HEK293 (cell line): Measurements from ENCODE around the gene ACSL4.

ENCODE experiments used
- CTCF ChIA-PET: fragments of 350-600 bp; formaldehyde crosslinking; extraction: SDS; loops from one replicate; lab custom pipeline; 2021; ENCODE audit warnings: antibody characterized with exemption; lab: Yijun Ruan, JAX
- POLR2A ChIA-PET: fragments of 300-600 bp; formaldehyde crosslinking; extraction: SDS; loops from one replicate; lab custom pipeline; 2020; ENCODE audit warnings: antibody characterized with exemption, inconsistent platforms; lab: Yijun Ruan, JAX
- H3K27ac ChIP-seq: fragments of 200-500 bp; sonication (Bioruptor generic); 2 replicates; pipeline ENCODE4 v1.5.1; 2014; ENCODE audit warnings: low read depth, low read length, control low read depth, inconsistent platforms; ENCODE audit errors: extremely low read depth
- H3K36me3 ChIP-seq, 2 experiments: fragments of 200-500 bp in 1 of 2; sonication (Bioruptor generic) in 1 of 2; 1 replicate in 1 of 2; 2 replicates in 1 of 2; pipeline ENCODE4 v1.5.1; 2014 to 2017; ENCODE audit warnings: inconsistent platforms in 2 of 2, low read length in 2 of 2; ENCODE audit not compliant: control insufficient read depth in 2 of 2, insufficient read depth in 1 of 2
- H3K4me1 ChIP-seq: fragments of 200-500 bp; sonication (Bioruptor generic); 2 replicates; pipeline ENCODE4 v1.5.1; 2014; ENCODE audit warnings: mild to moderate bottlenecking, low read length, inconsistent platforms; ENCODE audit not compliant: control insufficient read depth, insufficient read depth
- H3K4me3 ChIP-seq: 2 replicates; pipeline ENCODE4 v1.5.1; 2011; ENCODE audit warnings: low read depth, mild to moderate bottlenecking, control low read depth, low read length, moderate library complexity
- H3K9me3 ChIP-seq: fragments of 200-500 bp; sonication (Bioruptor generic); 2 replicates; pipeline ENCODE4 v1.5.1; 2014; ENCODE audit warnings: low read depth, low read length, inconsistent platforms; ENCODE audit not compliant: control insufficient read depth, insufficient read depth
- KLF17 ChIP-seq: fragments of 450-650 bp; formaldehyde crosslinking; IDR thresholded peaks from 2 replicates; pipeline ENCODE4 v1.5.1; 2016; ENCODE audit warnings: missing biosample characterization, missing genetic modification characterization
- ZBTB26 ChIP-seq: fragments of 450-650 bp; formaldehyde crosslinking; optimal IDR thresholded peaks from 2 replicates; pipeline ENCODE3; 2016; ENCODE audit warnings: missing biosample characterization, mild to moderate bottlenecking, missing genetic modification characterization
- ZBTB6 ChIP-seq: fragments of 450-650 bp; formaldehyde crosslinking; IDR thresholded peaks from 2 replicates; pipeline ENCODE4 v1.5.1; 2017; ENCODE audit warnings: missing biosample characterization, missing genetic modification characterization
- ZFP41 ChIP-seq: fragments of 450-650 bp; formaldehyde crosslinking; IDR thresholded peaks from 2 replicates; pipeline ENCODE4 v1.5.1; 2016; ENCODE audit warnings: missing biosample characterization, missing genetic modification characterization, borderline replicate concordance
- ZNF302 ChIP-seq: fragments of 450-650 bp; formaldehyde crosslinking; IDR thresholded peaks from 2 replicates; pipeline ENCODE4 v1.5.1; 2016; ENCODE audit warnings: missing biosample characterization, missing genetic modification characterization, low read depth
- ZNF362 ChIP-seq: fragments of 450-650 bp; formaldehyde crosslinking; IDR thresholded peaks from 2 replicates; pipeline ENCODE4 v1.5.1; 2016; ENCODE audit warnings: missing biosample characterization, missing genetic modification characterization
- ZNF518A ChIP-seq: fragments of 450-650 bp; formaldehyde crosslinking; conservative IDR thresholded peaks from 2 replicates; pipeline ENCODE4 v1.5.1; 2016; ENCODE audit warnings: low read depth, missing biosample characterization, missing genetic modification characterization
- ZNF529 ChIP-seq: fragments of 450-650 bp; formaldehyde crosslinking; IDR thresholded peaks from 2 replicates; pipeline ENCODE4 v1.5.1; 2017; ENCODE audit warnings: missing genetic modification characterization, missing biosample characterization; ENCODE audit not compliant: insufficient replicate concordance
- ZNF692 ChIP-seq: fragments of 450-650 bp; formaldehyde crosslinking; IDR thresholded peaks from 2 replicates; pipeline ENCODE4 v1.5.1; 2016; ENCODE audit warnings: missing biosample characterization, missing genetic modification characterization
- ZSCAN4 ChIP-seq: fragments of 450-650 bp; formaldehyde crosslinking; IDR thresholded peaks from 2 replicates; pipeline ENCODE4 v1.5.1; 2017; ENCODE audit warnings: missing biosample characterization, missing genetic modification characterization
- TF ChIP-seq, protein P1 (sequence below): fragments of 450-650 bp; formaldehyde crosslinking; IDR thresholded peaks from 2 replicates; pipeline ENCODE4 v1.5.1; 2016; ENCODE audit warnings: missing biosample characterization, missing genetic modification characterization
- TF ChIP-seq, protein P2 (sequence below): fragments of 450-650 bp; formaldehyde crosslinking; IDR thresholded peaks from 2 replicates; pipeline ENCODE4 v1.5.1; 2016; ENCODE audit warnings: missing biosample characterization, missing genetic modification characterization
- TF ChIP-seq, protein P3 (sequence below): fragments of 450-650 bp; formaldehyde crosslinking; IDR thresholded peaks from 2 replicates; pipeline ENCODE4 v1.5.1; 2017; ENCODE audit warnings: missing biosample characterization, missing genetic modification characterization
- TF ChIP-seq, protein P4 (sequence below): fragments of 450-650 bp; formaldehyde crosslinking; IDR thresholded peaks from 2 replicates; pipeline ENCODE4 v1.5.1; 2016; ENCODE audit warnings: missing biosample characterization, missing genetic modification characterization, borderline replicate concordance

ACSL4 gene

GRCh38 chrX:109681475-109682081, 51.5 kb downstream of the ACSL4 start:
- H3K9me3 ChIP-seq = no peaks in the 10 kb centered on the region
- H3K4me3 ChIP-seq = no peak overlapping the region
- ChIA-PET POLR2A (no interaction called here), CTCF (interaction anchor here (0.5 to 1.2 kb wide), 4 partner anchors 9 to 1429 kb away, joined by 3 to 7 read pairs (median 4); no protein-coding TSS in a partner anchor)
- H3K27ac ChIP-seq = no peak overlapping the region
- peaks cover 10 to 15% of the 10 kb centered on the region in 2 experiments for H3K36me3 ChIP-seq
- H3K4me1 ChIP-seq = no peaks in the 10 kb centered on the region
- TF ChIP-seq ZFP41 (tag by site-specific recombination) (no peak), KLF17 (tag by site-specific recombination) (no peak), ZNF302 (tag by site-specific recombination) (no peak), ZSCAN4 (tag by site-specific recombination) (no peak), ZBTB26 (tag by site-specific recombination) (no peak), ZBTB6 (tag by site-specific recombination) (no peak), ZNF362 (no peak), ZNF692 (tag by site-specific recombination) (no peak), ZNF529 (no peak), ZNF518A (no peak)
- TF ChIP-seq, protein P1, sequence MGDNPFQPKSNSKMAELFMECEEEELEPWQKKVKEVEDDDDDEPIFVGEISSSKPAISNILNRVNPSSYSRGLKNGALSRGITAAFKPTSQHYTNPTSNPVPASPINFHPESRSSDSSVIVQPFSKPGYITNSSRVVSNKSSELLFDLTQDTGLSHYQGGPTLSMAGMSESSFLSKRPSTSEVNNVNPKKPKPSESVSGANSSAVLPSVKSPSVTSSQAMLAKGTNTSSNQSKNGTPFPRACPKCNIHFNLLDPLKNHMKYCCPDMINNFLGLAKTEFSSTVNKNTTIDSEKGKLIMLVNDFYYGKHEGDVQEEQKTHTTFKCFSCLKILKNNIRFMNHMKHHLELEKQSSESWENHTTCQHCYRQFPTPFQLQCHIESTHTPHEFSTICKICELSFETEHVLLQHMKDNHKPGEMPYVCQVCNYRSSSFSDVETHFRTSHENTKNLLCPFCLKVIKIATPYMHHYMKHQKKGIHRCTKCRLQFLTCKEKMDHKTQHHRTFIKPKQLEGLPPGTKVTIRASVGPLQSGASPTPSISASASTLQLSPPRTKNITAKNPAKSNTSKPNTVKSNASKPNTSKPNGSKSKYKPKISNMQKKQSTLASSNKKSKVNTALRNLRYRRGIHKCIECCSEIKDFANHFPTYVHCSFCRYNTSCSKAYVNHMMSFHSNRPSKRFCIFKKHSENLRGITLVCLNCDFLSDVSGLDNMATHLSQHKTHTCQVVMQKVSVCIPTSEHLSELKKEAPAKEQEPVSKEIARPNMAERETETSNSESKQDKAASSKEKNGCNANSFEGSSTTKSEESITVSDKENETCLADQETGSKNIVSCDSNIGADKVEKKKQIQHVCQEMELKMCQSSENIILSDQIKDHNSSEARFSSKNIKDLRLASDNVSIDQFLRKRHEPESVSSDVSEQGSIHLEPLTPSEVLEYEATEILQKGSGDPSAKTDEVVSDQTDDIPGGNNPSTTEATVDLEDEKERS (tag by site-specific recombination) = no peak
- TF ChIP-seq, protein P2, sequence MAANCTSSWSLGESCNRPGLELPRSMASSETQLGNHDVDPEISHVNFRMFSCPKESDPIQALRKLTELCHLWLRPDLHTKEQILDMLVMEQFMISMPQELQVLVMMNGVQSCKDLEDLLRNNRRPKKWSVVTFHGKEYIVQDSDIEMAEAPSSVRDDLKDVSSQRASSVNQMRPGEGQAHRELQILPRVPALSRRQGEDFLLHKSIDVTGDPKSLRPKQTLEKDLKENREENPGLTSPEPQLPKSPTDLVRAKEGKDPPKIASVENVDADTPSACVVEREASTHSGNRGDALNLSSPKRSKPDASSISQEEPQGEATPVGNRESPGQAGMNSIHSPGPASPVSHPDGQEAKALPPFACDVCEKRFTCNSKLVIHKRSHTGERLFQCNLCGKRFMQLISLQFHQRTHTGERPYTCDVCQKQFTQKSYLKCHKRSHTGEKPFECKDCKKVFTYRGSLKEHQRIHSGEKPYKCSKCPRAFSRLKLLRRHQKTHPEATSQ (tag by site-specific recombination) = no peak
- TF ChIP-seq, protein P3, sequence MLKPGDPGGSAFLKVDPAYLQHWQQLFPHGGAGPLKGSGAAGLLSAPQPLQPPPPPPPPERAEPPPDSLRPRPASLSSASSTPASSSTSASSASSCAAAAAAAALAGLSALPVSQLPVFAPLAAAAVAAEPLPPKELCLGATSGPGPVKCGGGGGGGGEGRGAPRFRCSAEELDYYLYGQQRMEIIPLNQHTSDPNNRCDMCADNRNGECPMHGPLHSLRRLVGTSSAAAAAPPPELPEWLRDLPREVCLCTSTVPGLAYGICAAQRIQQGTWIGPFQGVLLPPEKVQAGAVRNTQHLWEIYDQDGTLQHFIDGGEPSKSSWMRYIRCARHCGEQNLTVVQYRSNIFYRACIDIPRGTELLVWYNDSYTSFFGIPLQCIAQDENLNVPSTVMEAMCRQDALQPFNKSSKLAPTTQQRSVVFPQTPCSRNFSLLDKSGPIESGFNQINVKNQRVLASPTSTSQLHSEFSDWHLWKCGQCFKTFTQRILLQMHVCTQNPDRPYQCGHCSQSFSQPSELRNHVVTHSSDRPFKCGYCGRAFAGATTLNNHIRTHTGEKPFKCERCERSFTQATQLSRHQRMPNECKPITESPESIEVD (tag by site-specific recombination) = no peak
- TF ChIP-seq, protein P4, sequence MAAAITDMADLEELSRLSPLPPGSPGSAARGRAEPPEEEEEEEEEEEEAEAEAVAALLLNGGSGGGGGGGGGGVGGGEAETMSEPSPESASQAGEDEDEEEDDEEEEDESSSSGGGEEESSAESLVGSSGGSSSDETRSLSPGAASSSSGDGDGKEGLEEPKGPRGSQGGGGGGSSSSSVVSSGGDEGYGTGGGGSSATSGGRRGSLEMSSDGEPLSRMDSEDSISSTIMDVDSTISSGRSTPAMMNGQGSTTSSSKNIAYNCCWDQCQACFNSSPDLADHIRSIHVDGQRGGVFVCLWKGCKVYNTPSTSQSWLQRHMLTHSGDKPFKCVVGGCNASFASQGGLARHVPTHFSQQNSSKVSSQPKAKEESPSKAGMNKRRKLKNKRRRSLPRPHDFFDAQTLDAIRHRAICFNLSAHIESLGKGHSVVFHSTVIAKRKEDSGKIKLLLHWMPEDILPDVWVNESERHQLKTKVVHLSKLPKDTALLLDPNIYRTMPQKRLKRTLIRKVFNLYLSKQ (tag by site-specific recombination) = no peak
